ENCODE results near the gene SCRN2.

SCRN2 gene

GRCh38 chr17:47871048-47871447 lies 30.0 kb upstream of the SCRN2 start:
- no peak for DNase-seq

DNA sequence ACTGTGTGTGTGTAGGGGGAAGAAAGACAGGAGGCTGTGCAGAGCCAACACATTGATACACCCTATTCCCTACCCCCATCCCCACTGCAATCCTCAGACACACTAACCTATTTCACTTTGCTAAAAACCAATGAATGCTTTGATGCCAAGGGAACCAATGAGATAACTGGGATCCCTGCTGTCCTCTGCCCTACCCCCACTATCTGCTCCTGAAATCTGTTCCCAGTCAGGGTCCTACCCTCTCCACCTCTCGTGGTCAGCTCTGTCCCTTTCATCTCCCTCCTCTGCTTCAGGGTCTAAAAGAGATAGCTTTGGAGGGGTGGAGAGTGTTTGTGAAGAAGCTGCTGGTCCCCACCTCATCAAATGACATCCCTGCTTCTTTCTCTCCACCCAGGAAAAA lies 29.0 kb upstream of the SCRN2 start:
- DNase-seq, result no peak

- DNase-seq, result no peak
Measured at GRCh38 chr17:47869114-47869513, 28.0 kb upstream of the SCRN2 start.

- DNase-seq, result no peak
Measured at GRCh38 chr17:47867813-47868533, 26.9 kb upstream of the SCRN2 start.

- no peak for DNase-seq
Measured at GRCh38 chr17:47866941-47867340, 25.9 kb upstream of the SCRN2 start.

- DNase-seq, result no peak
Measured at GRCh38 chr17:47864791-47865216, 23.7 kb upstream of the SCRN2 start.

GRCh38 chr17:47862621-47863440 lies 21.8 kb upstream of the SCRN2 start:
- DNase-seq, result no peak

- no peak for DNase-seq
Measured at GRCh38 chr17:47860386-47860785, 19.3 kb upstream of the SCRN2 start.

DNA sequence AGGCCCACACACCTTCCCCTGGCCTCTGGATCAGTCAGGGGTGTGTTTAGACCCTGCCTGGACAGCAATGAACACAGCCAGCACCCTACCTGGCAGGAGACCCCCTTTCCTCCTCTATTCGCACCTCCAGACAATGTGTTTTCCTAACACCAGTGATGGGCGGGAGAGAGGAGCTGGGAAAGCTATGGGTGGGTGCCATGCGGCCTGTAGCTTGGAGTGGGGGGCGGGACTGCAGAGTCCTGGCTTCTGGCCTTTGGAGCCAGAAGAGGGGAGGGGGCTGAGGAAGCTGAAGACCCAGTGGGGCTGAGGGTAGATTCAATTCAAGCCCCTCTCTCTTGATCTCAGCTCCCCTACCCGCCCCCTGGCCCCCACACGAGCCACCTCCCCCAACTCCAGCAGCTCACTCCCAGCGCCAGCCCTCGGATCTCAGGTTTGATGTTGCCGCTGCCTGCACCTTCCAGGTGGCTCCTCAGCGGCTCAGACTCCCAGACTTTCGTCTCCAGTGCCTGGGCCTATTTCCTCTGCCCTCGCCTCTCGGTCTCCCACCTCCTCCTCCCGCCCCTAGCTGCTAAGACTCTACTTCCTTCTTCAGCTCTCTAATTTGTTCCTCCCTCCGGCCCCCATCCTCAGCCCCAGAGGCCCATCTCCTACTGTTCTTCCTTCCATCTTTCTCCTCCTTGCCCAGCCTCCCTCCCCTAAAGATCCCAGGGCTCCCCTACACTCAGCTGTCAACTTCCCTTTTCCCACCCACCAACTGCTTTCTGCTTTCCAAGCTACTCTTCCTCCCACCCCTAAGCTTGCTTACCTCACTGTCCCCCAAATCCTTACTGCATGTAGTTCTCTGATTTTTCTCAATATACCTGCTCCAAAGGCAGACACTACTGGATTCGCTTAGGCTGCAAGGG lies 16.7 kb upstream of the SCRN2 start:
- DNase-seq, result no peak

DNA sequence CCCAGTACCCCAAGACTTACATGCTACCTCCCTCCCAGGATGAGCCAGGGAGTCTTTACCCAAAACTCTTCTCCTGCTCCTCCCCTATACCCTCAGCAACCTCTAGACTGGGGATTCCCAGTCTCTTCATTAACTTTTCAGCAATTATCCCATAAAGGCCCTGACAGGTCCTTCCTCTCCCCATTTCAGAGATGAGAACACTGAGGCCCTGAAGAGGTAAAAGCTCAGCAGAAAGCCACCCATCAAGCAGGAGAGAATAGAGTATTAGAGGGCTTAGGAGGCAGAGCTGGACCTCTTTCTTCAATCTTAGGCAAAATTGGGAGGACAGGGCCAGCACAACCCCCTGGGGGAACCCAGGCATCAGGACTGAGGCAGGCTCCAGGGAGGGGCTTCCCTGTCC lies 15.8 kb upstream of the SCRN2 start:
- no peak for DNase-seq

DNA sequence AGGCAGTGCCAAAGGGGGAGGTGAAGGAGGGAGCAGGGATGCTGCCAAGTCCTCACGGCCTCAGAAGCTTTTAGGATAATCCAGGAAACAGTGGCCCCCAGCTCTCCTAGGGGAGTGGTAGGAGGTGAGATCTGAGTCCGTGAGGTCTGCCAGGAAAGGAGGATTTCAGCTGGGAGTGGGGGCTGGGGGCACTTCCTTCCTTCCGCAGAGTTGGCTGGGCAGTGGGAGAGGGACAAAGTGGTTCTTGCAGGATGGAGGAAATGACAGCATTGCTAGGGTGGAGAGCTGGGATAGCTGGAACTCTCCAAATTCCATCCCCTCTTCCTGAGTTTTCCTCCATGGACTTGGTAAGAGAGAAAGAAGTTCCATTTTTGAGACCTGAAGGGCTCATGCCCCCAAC lies 14.7 kb upstream of the SCRN2 start:
- DNase-seq, result no peak

- DNase-seq, result no peak
Measured at GRCh38 chr17:47853616-47854015, 12.5 kb upstream of the SCRN2 start.

DNA sequence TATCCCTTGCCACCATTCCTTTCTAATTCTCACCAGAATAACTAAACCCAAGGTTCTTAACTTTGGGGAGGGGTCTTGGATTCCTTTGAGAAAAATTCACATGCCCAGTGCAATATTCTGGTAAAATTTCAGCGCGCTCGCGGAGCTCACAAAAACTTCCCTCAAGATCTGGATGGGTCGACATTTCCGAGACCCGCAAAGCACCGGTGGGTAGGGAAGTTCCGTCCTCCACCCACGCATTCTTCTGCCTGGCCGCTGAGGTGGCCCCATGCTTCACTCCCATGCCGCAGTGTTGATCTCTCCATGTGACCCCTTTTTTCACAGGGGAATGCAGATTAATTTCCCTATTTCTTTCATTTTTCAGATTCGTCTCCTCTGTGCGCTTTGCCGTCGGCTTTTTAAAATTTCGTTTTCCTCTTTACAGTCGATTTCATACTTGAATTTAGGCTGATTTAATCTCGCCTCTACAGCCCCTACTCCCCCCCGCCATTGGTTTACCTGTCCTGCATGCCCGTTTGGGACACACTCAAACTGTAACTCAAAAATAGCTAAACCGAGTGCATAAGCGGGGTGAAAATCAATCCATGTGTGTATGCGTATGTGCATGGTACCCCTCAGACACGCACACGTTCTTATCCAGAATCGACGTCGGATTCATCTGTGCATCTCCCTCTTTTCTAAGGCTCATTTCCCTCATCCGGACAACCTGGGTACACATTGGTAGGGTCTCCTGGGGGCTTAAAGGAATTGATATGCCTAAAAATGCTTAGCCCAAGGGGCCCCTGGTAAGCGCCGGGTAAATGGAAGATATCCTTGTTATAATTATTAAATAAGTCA lies 11.3 kb upstream of the SCRN2 start:
- no peak for DNase-seq

DNA sequence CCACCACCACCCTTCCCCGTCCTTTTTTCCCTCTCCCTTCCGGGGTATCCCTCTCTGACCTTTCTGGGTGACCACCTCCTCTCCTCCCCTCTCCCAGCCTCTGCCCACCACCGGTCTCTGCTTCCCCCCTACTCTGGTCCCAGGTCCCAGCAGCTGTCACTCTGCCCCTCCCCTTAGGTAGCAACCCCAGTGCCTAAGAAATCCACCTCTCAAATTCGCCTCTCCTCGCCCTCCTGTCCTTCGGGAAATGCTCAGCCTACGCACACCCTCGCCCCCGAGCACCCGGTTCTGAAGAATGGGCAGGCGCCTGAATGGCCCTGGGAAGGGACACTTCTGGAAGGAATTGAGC lies 10.7 kb upstream of the SCRN2 start:
- DNase-seq, result no peak

DNA sequence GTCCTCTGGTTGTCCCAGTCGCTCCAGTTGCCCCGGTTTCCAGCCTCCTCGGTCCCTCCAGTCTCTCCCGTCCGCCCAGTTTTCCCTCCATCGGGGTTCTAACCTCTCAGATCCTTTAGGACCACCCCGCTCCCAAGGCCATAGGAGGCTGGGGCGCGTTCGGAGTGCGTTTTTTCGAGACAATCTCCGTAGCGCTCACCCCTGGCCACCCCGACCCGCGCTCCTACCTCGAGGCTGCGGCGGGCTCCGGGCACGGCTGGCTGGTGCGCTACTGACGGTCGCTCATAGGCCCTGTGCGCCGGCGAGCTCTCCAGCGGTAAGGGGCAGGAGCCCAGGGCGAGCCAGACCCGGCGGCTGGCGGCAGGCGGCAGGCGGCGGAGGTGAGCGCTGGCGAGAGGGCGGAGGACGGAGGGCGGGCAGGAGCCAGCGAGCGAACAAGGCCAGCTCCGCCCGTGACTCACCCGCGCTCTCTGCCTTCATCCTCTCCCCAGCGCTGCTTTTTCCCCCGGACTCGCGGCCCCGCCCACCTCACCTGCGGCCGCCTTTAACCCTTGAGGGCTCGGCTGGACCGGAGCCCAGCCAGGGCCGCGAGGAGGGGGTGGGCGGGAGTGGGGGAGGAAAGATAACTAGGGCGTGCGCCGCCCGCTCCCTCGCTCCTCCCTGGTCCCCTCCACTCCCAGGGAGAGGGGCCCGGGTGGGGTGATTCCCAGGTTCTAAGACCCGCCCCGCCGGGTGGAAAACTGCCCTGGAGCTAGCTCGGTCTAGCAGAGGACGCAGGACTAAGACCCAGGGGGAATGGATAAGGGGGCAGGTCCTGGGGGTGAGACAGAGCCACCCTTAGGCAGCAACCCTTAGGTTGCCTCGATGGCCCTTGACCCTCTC lies 9.9 kb upstream of the SCRN2 start, which contains the start of gene SP6:
Gene SP6 (minus strand): TSS at position 472 of the 882 bp plus-strand sequence. CDS start 2,734 bp downstream, outside the sequence.
- DNase-seq, result peak; percentile 80

DNA sequence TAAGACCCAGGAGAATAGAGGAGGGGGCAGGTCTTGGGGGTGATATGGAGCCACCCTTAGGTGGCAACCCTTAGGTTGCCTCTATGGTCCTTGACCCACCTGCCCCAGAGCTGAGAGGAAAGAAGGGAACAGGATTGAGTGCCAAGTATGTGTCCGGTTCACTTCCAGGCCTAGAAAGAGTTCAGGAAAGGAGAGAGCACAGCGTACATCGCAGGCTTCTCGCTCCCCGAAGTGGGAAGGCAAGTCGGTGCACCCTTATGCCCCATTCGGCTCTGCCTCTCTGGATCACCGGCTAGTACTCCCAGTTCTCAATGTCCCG lies 9.3 kb upstream of the SCRN2 start:
- no peak for DNase-seq

DNA sequence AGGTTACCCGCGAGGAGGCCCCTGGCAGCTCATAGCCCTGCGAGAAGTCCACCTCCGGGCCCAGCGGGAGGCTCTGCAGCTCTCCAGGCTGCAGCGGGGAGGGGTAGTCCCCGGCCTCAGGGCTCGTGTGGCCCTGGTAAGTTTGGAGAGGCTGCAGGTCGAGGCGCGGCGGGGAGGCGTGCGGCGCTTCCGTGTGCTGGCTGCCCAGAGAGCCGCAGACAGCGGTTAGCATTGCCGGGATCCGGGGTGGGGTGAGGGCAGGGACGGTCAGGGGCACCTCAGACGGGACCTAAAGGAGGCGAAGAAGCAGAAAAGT lies 7.1 kb upstream of the SCRN2 start:
- DNase-seq, result no peak

DNA sequence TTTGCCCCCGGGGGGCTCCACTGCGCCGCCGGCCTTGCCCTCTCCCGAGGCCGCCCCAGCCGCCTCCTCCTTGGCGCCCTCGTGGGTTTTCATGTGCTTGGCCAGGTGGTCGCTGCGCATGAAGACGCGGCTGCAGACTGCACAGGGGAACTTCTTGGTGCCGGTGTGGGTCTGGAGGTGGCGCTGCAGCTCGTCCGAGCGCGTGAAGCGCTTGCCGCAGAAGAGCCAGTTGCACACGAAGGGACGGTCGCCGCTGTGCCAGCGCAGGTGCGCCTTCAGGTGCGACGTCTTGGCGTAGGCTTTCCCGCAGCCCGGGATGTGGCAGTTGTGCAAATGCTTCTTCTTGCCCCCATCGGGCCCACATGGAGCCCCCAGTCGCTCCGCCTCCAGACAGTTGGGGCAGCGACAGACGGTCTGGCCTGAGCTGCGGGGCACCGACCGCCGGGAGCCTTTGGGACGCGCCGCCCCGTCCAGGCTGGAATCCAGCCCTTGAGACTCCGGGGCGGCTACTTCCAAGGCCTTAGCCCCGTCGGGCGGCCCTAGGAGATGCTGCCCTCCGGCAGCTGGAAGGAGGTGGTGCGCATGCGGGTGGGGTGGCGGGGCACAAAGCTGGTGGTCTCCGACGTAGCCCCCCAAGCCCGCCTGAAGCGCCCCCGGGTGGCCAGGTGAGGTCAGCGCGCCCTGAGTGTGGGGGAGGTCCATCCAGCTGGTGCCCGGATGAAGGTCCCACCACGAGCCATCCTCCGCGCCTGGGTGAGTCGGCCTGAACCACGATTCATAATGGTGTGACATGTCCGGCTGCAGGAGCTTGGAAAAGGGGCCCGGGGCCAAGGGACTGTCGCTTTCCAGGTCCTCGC lies 6.5 kb upstream of the SCRN2 start:
- DNase-seq, result no peak

- DNase-seq, result no peak
Measured at GRCh38 chr17:47846716-47847340, 5.8 kb upstream of the SCRN2 start.

- DNase-seq, result no peak
Measured at GRCh38 chr17:47845716-47846075, 4.6 kb upstream of the SCRN2 start.

Measured in stimulated activated CD8-positive, alpha-beta memory T cell treated with anti-CD3 and anti-CD28 coated beads, Interleukin-4, amount 100 ng/mL, for 48 hours (primary cell).